ENCODE results near the gene METTL17. TPM values are rescaled to one million over a fixed set of nuclear protein-coding genes. Genes with fewer than 3 reads are reported as not detected.

METTL17 gene
- total and polyA plus RNA-seq, 2 of the 8 experiments (the other 6 are each of a cell fraction or from before 2014, with no cell fraction given) = 73.8 to 138 TPM

DNA sequence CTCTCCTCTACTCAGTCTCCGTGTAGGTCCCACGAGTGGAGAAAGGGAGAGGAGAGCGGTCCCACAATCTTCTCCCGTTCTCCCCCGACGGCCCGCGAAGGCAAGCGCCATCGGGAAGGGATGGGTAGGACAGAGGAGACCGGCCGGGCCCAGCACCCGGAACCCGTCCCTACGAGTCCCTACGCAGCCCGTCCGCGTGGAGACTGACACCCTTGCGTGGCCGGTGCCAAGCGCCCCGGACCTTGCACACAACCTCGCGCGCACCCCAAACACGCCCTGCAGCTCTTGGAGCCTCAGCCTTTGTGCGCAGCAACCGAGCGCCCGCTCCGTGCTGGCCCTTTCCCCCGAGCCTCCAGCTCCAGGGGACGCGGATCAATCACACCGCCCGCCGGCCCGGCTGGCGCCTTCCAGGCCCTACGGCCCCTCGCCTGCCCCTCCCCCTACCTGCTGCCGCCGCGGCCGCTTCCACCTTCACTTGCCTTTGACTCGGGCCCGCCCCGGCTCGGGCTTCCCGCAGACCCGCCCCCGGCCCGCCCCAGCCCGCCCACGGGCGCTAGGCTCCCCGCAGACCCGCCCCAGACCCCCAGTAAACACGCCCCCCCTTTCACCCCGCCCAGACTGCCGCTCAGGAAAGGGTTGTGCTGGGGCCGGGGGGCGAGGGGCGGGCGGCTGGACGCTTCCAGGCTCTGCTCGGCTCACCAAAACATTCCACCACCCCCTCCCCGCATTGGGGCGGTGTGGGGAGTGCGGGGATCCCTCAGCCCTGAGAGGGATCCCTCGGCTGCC is 35.0 kb downstream of the METTL17 start, which contains the start of gene NDRG2 (continued):
- no peak for TF ChIP-seq CBX8 (IDR thresholded peaks at IDR 0.05; ENCODE audit: borderline replicate concordance, low read depth, low read length)
- TF ChIP-seq TCF12 (IDR thresholded peaks at IDR 0.05; ENCODE audit: low read depth, low read length) = no peak
- TF ChIP-seq, protein P1, sequence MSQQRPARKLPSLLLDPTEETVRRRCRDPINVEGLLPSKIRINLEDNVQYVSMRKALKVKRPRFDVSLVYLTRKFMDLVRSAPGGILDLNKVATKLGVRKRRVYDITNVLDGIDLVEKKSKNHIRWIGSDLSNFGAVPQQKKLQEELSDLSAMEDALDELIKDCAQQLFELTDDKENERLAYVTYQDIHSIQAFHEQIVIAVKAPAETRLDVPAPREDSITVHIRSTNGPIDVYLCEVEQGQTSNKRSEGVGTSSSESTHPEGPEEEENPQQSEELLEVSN (IDR thresholded peaks at IDR 0.05) = no peak
- TF ChIP-seq SIRT6 (IDR thresholded peaks at IDR 0.05; ENCODE audit: low read length) = no peak
- TF ChIP-seq BRCA1 (IDR thresholded peaks at IDR 0.05; ENCODE audit: low read depth, low read length) = no peak
- TF ChIP-seq BACH1 (IDR thresholded peaks at IDR 0.05; ENCODE audit: low read length) = no peak
- no peak for TF ChIP-seq RXRA (IDR thresholded peaks at IDR 0.05; ENCODE audit: insufficient read depth, low read depth, low read length)
- TF ChIP-seq NANOG (IDR thresholded peaks at IDR 0.05; ENCODE audit: insufficient read depth, low read depth, low read length, poor library complexity, severe bottlenecking) = no peak
- no peak for TF ChIP-seq SP2 (IDR thresholded peaks at IDR 0.05; ENCODE audit: low read length)
- no peak for TF ChIP-seq SRF (IDR thresholded peaks at IDR 0.05; ENCODE audit: low read depth, low read length)
- TF ChIP-seq ZNF274 (IDR thresholded peaks at IDR 0.05; ENCODE audit: borderline replicate concordance, extremely low read depth, low read length) = no peak
- TF ChIP-seq CEBPB (IDR thresholded peaks at IDR 0.05; ENCODE audit: low read depth, low read length) = no peak
- TF ChIP-seq SIX5 (IDR thresholded peaks at IDR 0.05; ENCODE audit: low read depth, low read length) = no peak
- no peak for TF ChIP-seq RFX5 (IDR thresholded peaks at IDR 0.05; ENCODE audit: borderline replicate concordance, low read depth, low read length)
- TF ChIP-seq GABPA (IDR thresholded peaks at IDR 0.05; ENCODE audit: borderline replicate concordance, insufficient read depth, low read length) = no peak
- no peak for TF ChIP-seq CBX5 (IDR thresholded peaks at IDR 0.05; ENCODE audit: low read depth, low read length)
- no peak for TF ChIP-seq POU5F1 (IDR thresholded peaks at IDR 0.05; ENCODE audit: low read depth, low read length)
- TF ChIP-seq KDM1A (IDR thresholded peaks at IDR 0.05; ENCODE audit: borderline replicate concordance, low read length) = no peak
- peak in 1 of 2 experiments; percentile 32; a peak in 1 of 4 replicates for TF ChIP-seq SIN3A (conservative IDR thresholded peaks at IDR 0.05 in 1 of 2, IDR thresholded peaks at IDR 0.05 in 1 of 2; ENCODE audit: low read depth in 1 of 2, low read length in 2 of 2)
- TF ChIP-seq SAP30 (IDR thresholded peaks at IDR 0.05; ENCODE audit: insufficient read depth, insufficient replicate concordance, low read length) = peak; percentile 15
- TF ChIP-seq POLR2AphosphoS5 (IDR thresholded peaks at IDR 0.05; ENCODE audit: low read depth, low read length) = no peak; the same call in 1 of the 2 replicates
- TF ChIP-seq, protein P2, sequence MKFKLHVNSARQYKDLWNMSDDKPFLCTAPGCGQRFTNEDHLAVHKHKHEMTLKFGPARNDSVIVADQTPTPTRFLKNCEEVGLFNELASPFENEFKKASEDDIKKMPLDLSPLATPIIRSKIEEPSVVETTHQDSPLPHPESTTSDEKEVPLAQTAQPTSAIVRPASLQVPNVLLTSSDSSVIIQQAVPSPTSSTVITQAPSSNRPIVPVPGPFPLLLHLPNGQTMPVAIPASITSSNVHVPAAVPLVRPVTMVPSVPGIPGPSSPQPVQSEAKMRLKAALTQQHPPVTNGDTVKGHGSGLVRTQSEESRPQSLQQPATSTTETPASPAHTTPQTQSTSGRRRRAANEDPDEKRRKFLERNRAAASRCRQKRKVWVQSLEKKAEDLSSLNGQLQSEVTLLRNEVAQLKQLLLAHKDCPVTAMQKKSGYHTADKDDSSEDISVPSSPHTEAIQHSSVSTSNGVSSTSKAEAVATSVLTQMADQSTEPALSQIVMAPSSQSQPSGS (IDR thresholded peaks at IDR 0.05; ENCODE audit: low read length) = no peak
- no peak for TF ChIP-seq SP4 (IDR thresholded peaks at IDR 0.05; ENCODE audit: low read length)
